SU-DHL-6 (cell line): Measurements from ENCODE around the gene LRRC49.

Experiments
- CTCF ChIP-seq: fragments of 200-600 bp; sonication (generic); IDR thresholded peaks from one replicate; pipeline ENCODE4 v1.5.1; 2017; ENCODE audit warnings: antibody characterized with exemption, mild to moderate bottlenecking, low read length, moderate library complexity; ENCODE audit not compliant: insufficient read depth, poor library complexity, severe bottlenecking
- EZH2phosphoT487 ChIP-seq: fragments of 200-600 bp; sonication (generic), shearing (Covaris generic); conservative IDR thresholded peaks from 2 replicates; pipeline ENCODE4 v1.6.1; 2018; ENCODE audit warnings: mild to moderate bottlenecking, antibody characterized with exemption, low read length, moderate library complexity, mixed read lengths

- TF ChIP-seq CTCF: no peak
- TF ChIP-seq EZH2phosphoT487: no peak
These were observed 63.8 kb downstream of the LRRC49 start for GRCh38 chr15:70956201-70956995.
